H1 (cell line): ENCODE data around the gene COL1A1. TPM values are rescaled to one million over a fixed set of nuclear protein-coding genes. Genes with fewer than 3 reads are reported as not detected.

ENCODE experiments used
- CREB1 ChIP-seq: IDR thresholded peaks from 2 replicates; pipeline ENCODE4 v1.6.1; 2012; ENCODE audit warnings: inconsistent platforms
- TCF12 ChIP-seq: IDR thresholded peaks from 2 replicates; pipeline ENCODE4 v1.6.1; 2011; ENCODE audit warnings: low read depth, mild to moderate bottlenecking, low read length
- ZNF274 ChIP-seq: IDR thresholded peaks from 2 replicates; pipeline ENCODE4 v1.7.0; 2012; ENCODE audit warnings: low read length, borderline replicate concordance; ENCODE audit errors: extremely low read depth
- polyA plus RNA-seq, 7 experiments: library from polyadenylated mRNA; depleted of rRNA in 3 of 7; stranded (reverse) in 5 of 7; unstranded in 2 of 7; fragments of >200 nt in 5 of 7; fragments of 200-250 nt in 2 of 7; gene quantifications; 1 replicate in 5 of 7; 2 replicates in 1 of 7; 4 replicates in 1 of 7; pipeline versions ENCODE4 v1.2.1 to v1.2.3, GENCODE V29; 2011 to 2013; ENCODE audit warnings: missing spikeins in 2 of 7, mixed read lengths in 2 of 7
- total RNA-seq: library from RNA; stranded (reverse); fragmentation: NEBNext Ultra II Directional; extraction: Animal tissue kit (Norgen Biotek cat#: 25700); gene quantifications from 2 replicates; pipeline ENCODE4 v1.2.1, GENCODE V29; 2021

COL1A1 gene
- total and polyA plus RNA-seq, 2 of the 8 experiments (the other 6 are each of a cell fraction or from before 2014, with no cell fraction given), result 14.1 to 80.4 TPM

DNA sequence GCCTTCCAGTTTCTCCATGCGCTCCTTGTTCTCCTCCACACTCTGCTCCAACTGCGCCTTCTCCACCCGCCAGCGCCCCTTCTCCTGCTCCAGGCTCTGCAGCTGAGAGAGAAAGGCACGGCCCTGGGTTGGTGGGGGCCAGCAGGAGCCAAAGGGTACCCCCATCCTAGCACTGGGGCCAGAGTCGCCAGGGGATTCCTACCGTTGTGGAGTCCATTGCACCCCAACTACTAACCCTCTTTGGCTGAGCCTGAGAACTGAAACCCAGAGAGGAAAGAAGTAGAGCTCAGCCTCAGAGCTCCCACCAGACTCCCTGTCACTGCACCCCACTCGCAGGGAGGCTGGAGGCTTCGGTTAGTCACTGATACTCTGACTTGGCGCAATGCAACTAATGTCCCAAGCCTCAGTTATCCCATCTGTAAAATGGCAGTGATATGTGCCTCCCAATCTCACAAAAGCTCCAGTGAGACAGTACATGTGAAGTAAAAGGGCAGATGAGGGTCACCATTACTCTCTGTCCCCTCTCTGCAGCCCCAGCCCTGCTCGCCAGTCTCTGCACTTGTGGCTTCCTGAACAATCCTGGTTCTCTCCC, 65.2 kb downstream of the COL1A1 start (continued):
- TF ChIP-seq TCF12 (no peak), ZNF274 (no peak), CREB1 (no peak)
- TF ChIP-seq, all 59 proteins: peak for 0
